ENCODE data around the gene N4BP3.

DNA sequence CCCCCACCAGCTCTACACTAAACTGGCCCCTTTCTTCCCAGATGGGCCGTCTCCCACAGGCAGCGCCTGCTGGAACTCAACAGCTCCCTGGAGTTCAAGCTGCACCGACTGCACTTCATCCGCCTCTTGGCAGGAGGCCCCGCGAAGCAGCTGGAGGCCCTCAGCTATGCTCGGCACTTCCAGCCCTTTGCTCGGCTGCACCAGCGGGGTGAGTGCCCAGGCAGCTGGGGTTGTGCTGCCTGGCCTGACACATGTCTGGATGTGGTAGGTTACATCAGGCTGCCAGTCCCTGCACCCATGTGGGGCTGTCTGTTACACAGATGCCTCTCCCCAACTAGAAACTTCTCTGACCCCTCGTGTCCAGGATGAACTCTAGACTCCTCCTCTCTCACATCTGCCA, 30.6 kb downstream of the N4BP3 start:
- TF ChIP-seq, protein P1, sequence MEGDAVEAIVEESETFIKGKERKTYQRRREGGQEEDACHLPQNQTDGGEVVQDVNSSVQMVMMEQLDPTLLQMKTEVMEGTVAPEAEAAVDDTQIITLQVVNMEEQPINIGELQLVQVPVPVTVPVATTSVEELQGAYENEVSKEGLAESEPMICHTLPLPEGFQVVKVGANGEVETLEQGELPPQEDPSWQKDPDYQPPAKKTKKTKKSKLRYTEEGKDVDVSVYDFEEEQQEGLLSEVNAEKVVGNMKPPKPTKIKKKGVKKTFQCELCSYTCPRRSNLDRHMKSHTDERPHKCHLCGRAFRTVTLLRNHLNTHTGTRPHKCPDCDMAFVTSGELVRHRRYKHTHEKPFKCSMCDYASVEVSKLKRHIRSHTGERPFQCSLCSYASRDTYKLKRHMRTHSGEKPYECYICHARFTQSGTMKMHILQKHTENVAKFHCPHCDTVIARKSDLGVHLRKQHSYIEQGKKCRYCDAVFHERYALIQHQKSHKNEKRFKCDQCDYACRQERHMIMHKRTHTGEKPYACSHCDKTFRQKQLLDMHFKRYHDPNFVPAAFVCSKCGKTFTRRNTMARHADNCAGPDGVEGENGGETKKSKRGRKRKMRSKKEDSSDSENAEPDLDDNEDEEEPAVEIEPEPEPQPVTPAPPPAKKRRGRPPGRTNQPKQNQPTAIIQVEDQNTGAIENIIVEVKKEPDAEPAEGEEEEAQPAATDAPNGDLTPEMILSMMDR (IDR thresholded peaks at IDR 0.05; ENCODE audit: low read length), result no peak
- TF ChIP-seq EZH2 (optimal IDR thresholded peaks at IDR 0.05; ENCODE audit: low read depth, low read length), result no peak
